CD4-positive, alpha-beta T cell (primary cell): Measurements from ENCODE around the gene STX8. TPM values are rescaled to one million over a fixed set of nuclear protein-coding genes. Genes with fewer than 3 reads are reported as not detected.

Source experiments
- ATAC-seq: fragments of 200-7000 bp; cut with Tn5 transposase; one replicate; pipeline ENCODE4 v1.10.0; 2022; ENCODE audit warnings: mild to moderate bottlenecking; ENCODE audit not compliant: poor library complexity
- CTCF ChIA-PET: fragments of 350-600 bp; sonication (Branson Sonifier 250); formaldehyde crosslinking; loops from one replicate; lab custom pipeline; 2021; ENCODE audit warnings: antibody characterized with exemption, inconsistent platforms; lab: Charles Lee
- POLR2A ChIA-PET: fragments of 350-600 bp; sonication (Branson Sonifier 250); formaldehyde crosslinking; loops from one replicate; lab custom pipeline; 2021; ENCODE audit warnings: antibody characterized with exemption, inconsistent platforms; lab: Charles Lee
- DNase-seq, 14 experiments: peaks; one replicate each; pipeline ENCODE4 v3.0.0-alpha.2; 2013 to 2020; ENCODE audit warnings: mixed read lengths in 2 of 14
- H3K27ac ChIP-seq, 2 donors: one replicate each; pipeline versions ENCODE4 v1.5.1 to v1.7.0; 2013; ENCODE audit warnings: low read length in 2 of 2, low read depth in 1 of 2, mild to moderate bottlenecking in 1 of 2
- H3K27me3 ChIP-seq, 2 experiments: 1 replicate in 1 of 2; 2 replicates in 1 of 2; pipeline versions ENCODE4 v1.6.1 to v1.7.0; 2013; ENCODE audit warnings: low read length in 2 of 2, control low read depth in 1 of 2, mild to moderate bottlenecking in 1 of 2, moderate library complexity in 1 of 2; ENCODE audit not compliant: insufficient read depth in 2 of 2, control insufficient read depth in 1 of 2
- H3K36me3 ChIP-seq: one replicate; pipeline ENCODE4 v1.6.1; 2013; ENCODE audit warnings: low read length, control low read depth; ENCODE audit not compliant: insufficient read depth
- H3K4me1 ChIP-seq: one replicate; pipeline ENCODE4 v1.6.1; 2013; ENCODE audit warnings: low read length, control low read depth; ENCODE audit not compliant: insufficient read depth
- H3K4me3 ChIP-seq: one replicate; pipeline ENCODE4 v1.5.1; 2013; ENCODE audit warnings: mild to moderate bottlenecking, low read length, moderate library complexity
- H3K9me3 ChIP-seq, 2 experiments: 1 replicate in 1 of 2; 2 replicates in 1 of 2; pipeline versions ENCODE4 v1.6.1 to v1.7.0; 2013; ENCODE audit warnings: low read length in 2 of 2, mild to moderate bottlenecking in 2 of 2, control low read depth in 1 of 2, moderate library complexity in 1 of 2; ENCODE audit not compliant: control insufficient read depth in 1 of 2, insufficient read depth in 1 of 2
- H3K27ac Mint-ChIP-seq: one replicate; pipeline ENCODE4 v1.8.0; 2020; ENCODE audit warnings: mixed read lengths
- H3K27me3 Mint-ChIP-seq: one replicate; pipeline ENCODE4 v1.8.0; 2021; ENCODE audit warnings: mixed read lengths
- H3K36me3 Mint-ChIP-seq: one replicate; pipeline ENCODE4 v1.8.0; 2021; ENCODE audit warnings: low read depth, mixed read lengths
- H3K4me1 Mint-ChIP-seq: one replicate; pipeline ENCODE4 v1.8.0; 2021; ENCODE audit warnings: low read depth, mixed read lengths
- H3K4me3 Mint-ChIP-seq: one replicate; pipeline ENCODE4 v1.8.0; 2020; ENCODE audit warnings: mild to moderate bottlenecking, mixed read lengths
- H3K9me3 Mint-ChIP-seq: one replicate; pipeline ENCODE4 v1.8.0; 2020; ENCODE audit warnings: mixed read lengths
- intact Hi-C, 2 experiments: fragments of 100-400 bp; cut with DNase I in 1 of 2; cut with micrococcal nuclease in 1 of 2; formaldehyde crosslinking; loops; one replicate each; pipeline versions ENCODE4 v1.15.1 to v1.9.0; 2023 to 2025; cut with DNase I, micrococcal nuclease
- total RNA-seq, 174 experiments: library from RNA in 2 of 174; stranded (reverse) in 2 of 174; gene quantifications; one replicate each; pipeline ENCODE4 v1.2.3 and lab custom pipeline; 2021 to 2026
- TF ChIP-seq, protein P1 (sequence below): fragments of 200-600 bp; IDR thresholded peaks from one replicate; pipeline ENCODE4 v1.8.0; 2022; ENCODE audit warnings: antibody characterized with exemption, mild to moderate bottlenecking

Gene STX8
- total RNA-seq, 2 experiments from 2014 or later = 52.2 to 63.2 TPM

DNA sequence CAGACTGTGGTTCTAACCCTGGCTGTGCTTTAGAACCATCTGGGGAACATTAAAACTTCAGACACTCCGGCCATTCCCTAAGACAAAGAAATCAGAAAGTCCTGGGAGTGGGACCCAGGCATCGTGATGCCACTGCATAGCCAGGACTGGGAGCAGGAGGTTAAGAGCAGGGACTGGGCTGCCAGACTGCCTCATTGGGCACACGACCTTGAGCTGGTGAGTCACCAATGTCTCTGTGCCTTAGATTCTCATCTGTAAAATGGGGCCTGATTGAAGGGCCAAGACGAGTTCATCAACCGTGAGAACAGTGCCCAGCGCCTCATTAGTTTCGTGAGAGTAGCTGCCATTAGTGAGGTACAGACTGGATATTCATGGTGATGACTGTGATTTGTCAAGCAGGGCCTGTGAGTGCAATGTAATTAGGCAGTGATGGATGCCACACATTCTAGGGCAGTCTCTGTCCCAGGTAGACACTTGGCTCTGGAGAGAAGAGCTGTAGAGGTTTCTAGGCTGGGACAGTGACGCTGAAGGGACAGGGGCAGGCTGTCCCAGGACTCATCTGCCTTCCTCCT is 357.5 kb downstream of the STX8 start:
- ChIA-PET CTCF (no interaction called here), POLR2A (no interaction called here)
- Histone ChIP-seq H3K4me1 (no peaks in the 10 kb centered on the region), H3K36me3 (no peaks in the 10 kb centered on the region), H3K4me3 (no peak overlapping the region), H3K27me3 (peaks cover 0 to 2% of the 10 kb centered on the region in 2 experiments), H3K27ac (no peak overlapping the region), H3K9me3 (peaks cover 9 to 18% of the 10 kb centered on the region in 2 experiments)
- Mint-ChIP-seq H3K4me3 (no peak overlapping the region), H3K4me1 (no peaks in the 10 kb centered on the region), H3K36me3 (no peaks in the 10 kb centered on the region), H3K27ac (no peak overlapping the region), H3K27me3 (no peaks in the 10 kb centered on the region), H3K9me3 (peaks cover 17% of the 10 kb centered on the region)
- DNase-seq = no peak
- no peak for ATAC-seq
- intact Hi-C loops = no loop called here
- TF ChIP-seq, protein P1, sequence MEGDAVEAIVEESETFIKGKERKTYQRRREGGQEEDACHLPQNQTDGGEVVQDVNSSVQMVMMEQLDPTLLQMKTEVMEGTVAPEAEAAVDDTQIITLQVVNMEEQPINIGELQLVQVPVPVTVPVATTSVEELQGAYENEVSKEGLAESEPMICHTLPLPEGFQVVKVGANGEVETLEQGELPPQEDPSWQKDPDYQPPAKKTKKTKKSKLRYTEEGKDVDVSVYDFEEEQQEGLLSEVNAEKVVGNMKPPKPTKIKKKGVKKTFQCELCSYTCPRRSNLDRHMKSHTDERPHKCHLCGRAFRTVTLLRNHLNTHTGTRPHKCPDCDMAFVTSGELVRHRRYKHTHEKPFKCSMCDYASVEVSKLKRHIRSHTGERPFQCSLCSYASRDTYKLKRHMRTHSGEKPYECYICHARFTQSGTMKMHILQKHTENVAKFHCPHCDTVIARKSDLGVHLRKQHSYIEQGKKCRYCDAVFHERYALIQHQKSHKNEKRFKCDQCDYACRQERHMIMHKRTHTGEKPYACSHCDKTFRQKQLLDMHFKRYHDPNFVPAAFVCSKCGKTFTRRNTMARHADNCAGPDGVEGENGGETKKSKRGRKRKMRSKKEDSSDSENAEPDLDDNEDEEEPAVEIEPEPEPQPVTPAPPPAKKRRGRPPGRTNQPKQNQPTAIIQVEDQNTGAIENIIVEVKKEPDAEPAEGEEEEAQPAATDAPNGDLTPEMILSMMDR = no peak

DNA sequence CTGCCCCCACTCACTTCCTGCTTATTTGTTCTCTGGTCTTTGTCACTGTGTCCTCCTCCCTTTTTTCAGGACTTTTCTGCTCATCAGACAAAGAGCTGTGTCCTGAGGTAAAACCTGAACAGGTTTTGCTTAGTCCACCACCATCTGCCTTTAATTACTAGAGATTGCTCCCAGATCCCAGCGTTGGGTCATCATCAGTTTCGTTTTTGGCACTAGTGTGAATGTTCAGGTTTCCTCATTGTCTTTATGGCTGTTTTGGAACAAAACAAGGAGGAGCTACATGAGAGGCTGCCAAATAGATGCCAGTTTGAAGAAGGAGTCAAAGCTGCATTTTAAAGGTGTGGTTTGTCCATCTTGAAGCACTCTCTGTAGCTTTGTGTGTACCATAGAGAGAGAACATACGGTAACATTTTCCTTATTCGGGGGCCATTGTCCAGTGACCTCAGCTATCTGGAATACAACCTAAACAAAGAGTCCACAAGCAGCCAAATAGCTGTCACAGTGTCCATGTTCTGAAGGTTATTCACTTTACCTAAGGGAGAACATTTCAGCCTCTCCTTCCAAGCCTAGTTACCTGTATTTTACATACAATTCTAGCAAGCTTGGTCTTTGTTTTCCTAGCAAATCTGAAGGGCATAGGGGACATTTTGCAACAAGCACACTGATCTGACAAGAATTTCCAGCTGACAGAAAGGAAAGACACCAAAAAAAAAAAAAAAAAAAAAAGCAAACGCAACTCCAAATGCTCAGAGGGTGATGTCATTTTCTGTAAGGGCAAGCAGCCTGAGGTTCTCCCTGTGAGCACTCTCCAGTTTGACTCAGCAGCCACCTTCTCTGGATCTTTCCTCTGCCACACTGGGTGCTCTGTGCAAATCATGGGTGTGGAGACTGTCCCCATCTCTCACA is 358.2 kb downstream of the STX8 start:
- no peaks in the 10 kb centered on the region for H3K4me1 Mint-ChIP-seq
- H3K4me3 Mint-ChIP-seq = no peak overlapping the region
- H3K27ac Mint-ChIP-seq = no peak overlapping the region

DNA sequence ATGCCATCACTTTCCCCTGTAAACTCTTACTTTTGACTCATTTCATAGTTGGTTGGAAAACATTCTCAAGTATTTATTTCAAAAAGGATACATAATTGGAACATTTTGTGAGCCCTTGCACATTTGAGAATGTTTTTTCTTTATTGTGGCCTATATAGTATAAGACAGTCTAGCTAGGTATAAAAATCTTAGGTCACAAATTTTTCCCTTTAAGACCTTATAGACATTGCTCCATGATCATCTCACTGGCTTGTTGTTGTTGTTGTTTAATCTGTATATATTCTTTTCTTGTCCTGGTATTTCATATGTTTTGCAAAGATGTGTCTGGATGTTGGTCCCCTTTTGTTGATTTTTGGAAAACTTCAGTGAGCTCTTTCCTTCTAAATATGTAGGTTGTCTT is 360.2 kb downstream of the STX8 start:
- Mint-ChIP-seq H3K4me1 (peaks cover 7% of the 10 kb centered on the region), H3K27ac (no peak overlapping the region), H3K36me3 (no peaks in the 10 kb centered on the region), H3K4me3 (no peak overlapping the region), H3K27me3 (no peaks in the 10 kb centered on the region), H3K9me3 (peaks cover 17% of the 10 kb centered on the region)
- H3K36me3 ChIP-seq = no peaks in the 10 kb centered on the region
- ATAC-seq = no peak
- H3K27me3 ChIP-seq = peaks cover 0 to 2% of the 10 kb centered on the region in 2 experiments
- intact Hi-C loops = no loop called here
- ChIA-PET CTCF (no interaction called here), POLR2A (no interaction called here)
- H3K4me3 ChIP-seq = no peak overlapping the region
- H3K27ac ChIP-seq = no peak overlapping the region
- H3K9me3 ChIP-seq = peaks cover 9 to 22% of the 10 kb centered on the region in 2 experiments
- DNase-seq = no peak
- H3K4me1 ChIP-seq = no peaks in the 10 kb centered on the region
- TF ChIP-seq, protein P1 = no peak

More for the DNA sequence above, 358.2 kb downstream of the STX8 start:
- H3K27me3 Mint-ChIP-seq = no peaks in the 10 kb centered on the region
- no peak overlapping the region for H3K4me3 ChIP-seq
- ChIA-PET CTCF (no interaction called here), POLR2A (no interaction called here)
- peaks cover 9 to 22% of the 10 kb centered on the region in 2 experiments for H3K9me3 ChIP-seq
- ATAC-seq (no peak), DNase-seq (no peak)
- peaks cover 17% of the 10 kb centered on the region for H3K9me3 Mint-ChIP-seq
- H3K27ac ChIP-seq = no peak overlapping the region
- TF ChIP-seq, protein P1 = no peak
- H3K4me1 ChIP-seq = no peaks in the 10 kb centered on the region
- no peaks in the 10 kb centered on the region for H3K36me3 ChIP-seq
- H3K27me3 ChIP-seq = peaks cover 0 to 2% of the 10 kb centered on the region in 2 experiments
- no peaks in the 10 kb centered on the region for H3K36me3 Mint-ChIP-seq
- intact Hi-C loops = no loop called here
